ENCODE measurements around the gene TRAPPC4. TPM values are rescaled to one million over a fixed set of nuclear protein-coding genes. Genes with fewer than 3 reads are reported as not detected.

The TRAPPC4 gene
- total and polyA plus RNA-seq, 2 experiments from 2014 or later = 96.1 to 175 TPM

- H3K27ac ChIP-seq = no peak overlapping the region
- H3K27me3 ChIP-seq = no peaks in the 10 kb centered on the region
- no peaks in the 10 kb centered on the region for H3K9me2 ChIP-seq (replicated peaks; ENCODE audit: insufficient read depth)
- 95% methylated on average over 9 of the region's 9 CpGs for WGBS (ENCODE audit: low lambda C conversion rate, missing lambda C conversion rate)
- H3K4me2 ChIP-seq = no peak overlapping the region
- no peak for DNase-seq (ENCODE audit: low spot score)
- no peaks in the 10 kb centered on the region for H3K36me3 ChIP-seq (replicated peaks; ENCODE audit: insufficient read depth, low read depth)
- H2AFZ ChIP-seq = no peak overlapping the region
- no peaks in the 10 kb centered on the region for H4K20me1 ChIP-seq (ENCODE audit: insufficient read depth, poor library complexity, severe bottlenecking)
- no peak overlapping the region for H3K4me3 ChIP-seq
- H3K79me2 ChIP-seq = no peaks in the 10 kb centered on the region
- H3K4me1 ChIP-seq (ENCODE audit: insufficient read depth) = no peaks in the 10 kb centered on the region
- H3K9me3 ChIP-seq (ENCODE audit: low read depth) = no peaks in the 10 kb centered on the region
- TF ChIP-seq EZH2 (IDR thresholded peaks at IDR 0.05; ENCODE audit: borderline replicate concordance) (no peak), EZH2phosphoT487 (IDR thresholded peaks at IDR 0.05; ENCODE audit: low read depth, severe bottlenecking, unreplicated experiment) (no peak), CTCF (IDR thresholded peaks at IDR 0.05; ENCODE audit: poor library complexity) (no peak)
Observed at GRCh38 chr11:119048644-119049043, 30.1 kb downstream of the TRAPPC4 start.

- H3K36me3 ChIP-seq (replicated peaks; ENCODE audit: insufficient read depth, low read depth) = no peaks in the 10 kb centered on the region
- WGBS (ENCODE audit: low lambda C conversion rate, missing lambda C conversion rate) = 96% methylated on average over 7 of the region's 7 CpGs
Observed at GRCh38 chr11:119049081-119049480, 30.5 kb downstream of the TRAPPC4 start.

GRCh38 chr11:119051440-119052162 is 33.0 kb downstream of the TRAPPC4 start:
- Histone ChIP-seq H3K27me3 (no peaks in the 10 kb centered on the region), H2AFZ (no peak overlapping the region), H3K27ac (no peak overlapping the region), H3K4me3 (no peak overlapping the region), H3K4me1 (ENCODE audit: insufficient read depth) (peaks cover 7% of the 10 kb centered on the region), H3K4me2 (no peak overlapping the region), H3K9me3 (ENCODE audit: low read depth) (no peaks in the 10 kb centered on the region), H3K36me3 (replicated peaks; ENCODE audit: insufficient read depth, low read depth) (no peaks in the 10 kb centered on the region), H3K9me2 (replicated peaks; ENCODE audit: insufficient read depth) (no peaks in the 10 kb centered on the region), H3K79me2 (peaks cover 22% of the 10 kb centered on the region), H4K20me1 (ENCODE audit: insufficient read depth, poor library complexity, severe bottlenecking) (peaks cover 6% of the 10 kb centered on the region)
- WGBS (ENCODE audit: low lambda C conversion rate, missing lambda C conversion rate) = 94% methylated on average over 17 of the region's 17 CpGs
- TF ChIP-seq EZH2phosphoT487 (IDR thresholded peaks at IDR 0.05; ENCODE audit: low read depth, severe bottlenecking, unreplicated experiment) (no peak), CTCF (IDR thresholded peaks at IDR 0.05; ENCODE audit: poor library complexity) (no peak)
- no peak for DNase-seq (ENCODE audit: low spot score)

More at GRCh38 chr11:119049081-119049480, 30.5 kb downstream of the TRAPPC4 start:
- H3K9me2 ChIP-seq (replicated peaks; ENCODE audit: insufficient read depth) = no peaks in the 10 kb centered on the region
- no peaks in the 10 kb centered on the region for H3K9me3 ChIP-seq (ENCODE audit: low read depth)
- no peak for TF ChIP-seq CTCF (IDR thresholded peaks at IDR 0.05; ENCODE audit: poor library complexity)
- no peak for TF ChIP-seq EZH2 (IDR thresholded peaks at IDR 0.05; ENCODE audit: borderline replicate concordance)
- no peak for TF ChIP-seq EZH2phosphoT487 (IDR thresholded peaks at IDR 0.05; ENCODE audit: low read depth, severe bottlenecking, unreplicated experiment)
- no peak overlapping the region for H3K27ac ChIP-seq
- H3K4me3 ChIP-seq = no peak overlapping the region
- peaks cover under 1% of the 10 kb centered on the region for H3K79me2 ChIP-seq
- H2AFZ ChIP-seq = no peak overlapping the region
- H3K4me1 ChIP-seq (ENCODE audit: insufficient read depth) = no peaks in the 10 kb centered on the region
- no peak overlapping the region for H3K4me2 ChIP-seq
- H4K20me1 ChIP-seq (ENCODE audit: insufficient read depth, poor library complexity, severe bottlenecking) = no peaks in the 10 kb centered on the region
- DNase-seq (ENCODE audit: low spot score) = no peak
- H3K27me3 ChIP-seq = no peaks in the 10 kb centered on the region

Data from hepatocyte (in vitro differentiated cells).